Subcutaneous adipose tissue (tissue), 4 donors: ENCODE data around the gene PPARA. TPM values are rescaled to one million over a fixed set of nuclear protein-coding genes. Genes with fewer than 3 reads are reported as not detected.

Experiments used
- CTCF ChIP-seq: fragments of 450-650 bp; IDR thresholded peaks from one replicate; pipeline ENCODE4 v1.5.1; 2016; ENCODE audit warnings: low read depth, mild to moderate bottlenecking, control low read depth, antibody characterized with exemption, moderate library complexity
- total RNA-seq, 4 donors: library from RNA; depleted of rRNA; stranded (reverse); fragments of >200 nt; gene quantifications; one replicate each; pipeline ENCODE4 v1.1.0, GENCODE V29; 2016

Gene PPARA
- total RNA-seq, 4 donors from 2014 or later: 23.5 to 51.0 (median 36.0) TPM

GRCh38 chr22:46110215-46110614 lies 40.1 kb upstream of the PPARA start:
- no peak for TF ChIP-seq CTCF

- no peak for TF ChIP-seq CTCF
Observed at GRCh38 chr22:46111645-46112306, 38.5 kb upstream of the PPARA start.

- no peak for TF ChIP-seq CTCF
Observed at GRCh38 chr22:46112405-46112804, 37.9 kb upstream of the PPARA start.

- TF ChIP-seq CTCF: no peak
Observed at GRCh38 chr22:46113110-46113909, 37.0 kb upstream of the PPARA start.

GRCh38 chr22:46113910-46114517 lies 36.3 kb upstream of the PPARA start:
- TF ChIP-seq CTCF: no peak

GRCh38 chr22:46114518-46115387 lies 35.6 kb upstream of the PPARA start:
- TF ChIP-seq CTCF: no peak

GRCh38 chr22:46115388-46115678 lies 35.0 kb upstream of the PPARA start:
- TF ChIP-seq CTCF: no peak
